H9 (cell line): ENCODE data around the gene DUSP28. TPM values are rescaled to one million over a fixed set of nuclear protein-coding genes. Genes with fewer than 3 reads are reported as not detected.

Experiments
- DNase-seq: peaks from one replicate; pipeline ENCODE4 v3.0.0-alpha.2; 2017
- H2AFZ ChIP-seq: one replicate; pipeline ENCODE4 v1.6.1; 2013; ENCODE audit warnings: mild to moderate bottlenecking, low read length, control low read depth, moderate library complexity
- H2AK5ac ChIP-seq: 2 replicates; pipeline ENCODE4 v1.6.1; 2013; ENCODE audit warnings: low read length, control low read depth, mixed read lengths; ENCODE audit not compliant: insufficient read length
- H2BK120ac ChIP-seq: one replicate; pipeline ENCODE4 v1.6.1; 2013; ENCODE audit warnings: low read depth, mild to moderate bottlenecking, low read length, control low read depth, inconsistent platforms; ENCODE audit not compliant: poor library complexity, severe bottlenecking
- H2BK12ac ChIP-seq: 2 replicates; pipeline ENCODE4 v1.6.1; 2013; ENCODE audit warnings: low read length, control low read depth, mixed read lengths, low read depth; ENCODE audit not compliant: insufficient read length
- H2BK15ac ChIP-seq: 2 replicates; pipeline ENCODE4 v1.6.1; 2013; ENCODE audit warnings: low read depth, low read length, control low read depth
- H2BK20ac ChIP-seq: one replicate; pipeline ENCODE4 v1.6.1; 2013; ENCODE audit warnings: low read depth, mild to moderate bottlenecking, low read length, control low read depth, inconsistent platforms; ENCODE audit not compliant: poor library complexity, severe bottlenecking
- H2BK5ac ChIP-seq: 2 replicates; pipeline ENCODE4 v1.6.1; 2013; ENCODE audit warnings: low read length, control low read depth, mixed read lengths; ENCODE audit not compliant: insufficient read length
- H3K14ac ChIP-seq: 2 replicates; pipeline ENCODE4 v1.6.1; 2013; ENCODE audit warnings: low read length, control low read depth; ENCODE audit not compliant: insufficient read depth
- H3K18ac ChIP-seq: 2 replicates; pipeline ENCODE4 v1.6.1; 2013; ENCODE audit warnings: low read depth, mild to moderate bottlenecking, mixed read lengths, low read length, control low read depth; ENCODE audit not compliant: insufficient read length
- H3K23ac ChIP-seq: 2 replicates; pipeline ENCODE4 v1.6.1; 2013; ENCODE audit warnings: low read length, control low read depth, mixed read lengths, low read depth; ENCODE audit not compliant: insufficient read length
- H3K23me2 ChIP-seq: 2 replicates; pipeline ENCODE4 v1.6.1; 2013; ENCODE audit warnings: low read depth, mild to moderate bottlenecking, mixed read lengths, low read length, control low read depth; ENCODE audit not compliant: insufficient read length, poor library complexity, severe bottlenecking
- H3K27ac ChIP-seq: 2 replicates; pipeline ENCODE4 v1.5.1; 2013; ENCODE audit warnings: low read length, control low read depth, mixed read lengths, low read depth; ENCODE audit not compliant: insufficient read length
- H3K27me3 ChIP-seq: 2 replicates; pipeline ENCODE4 v1.6.1; 2013; ENCODE audit warnings: low read length, control low read depth, inconsistent platforms; ENCODE audit not compliant: insufficient read depth
- H3K4ac ChIP-seq: 2 replicates; pipeline ENCODE4 v1.6.1; 2013; ENCODE audit warnings: low read depth, mild to moderate bottlenecking, control low read depth, inconsistent platforms, low read length, moderate library complexity
- H3K4me1 ChIP-seq: 2 replicates; pipeline ENCODE4 v1.6.1; 2013; ENCODE audit warnings: low read length, control low read depth, inconsistent platforms; ENCODE audit not compliant: insufficient read depth
- H3K4me2 ChIP-seq: 2 replicates; pipeline ENCODE4 v1.6.1; 2013; ENCODE audit warnings: low read length, control low read depth, mixed read lengths; ENCODE audit not compliant: insufficient read length, insufficient read depth
- H3K56ac ChIP-seq: 2 replicates; pipeline ENCODE4 v1.6.1; 2013; ENCODE audit warnings: low read depth, mild to moderate bottlenecking, mixed read lengths, low read length, control low read depth; ENCODE audit not compliant: insufficient read length
- H3K79me1 ChIP-seq: 2 replicates; pipeline ENCODE4 v1.6.1; 2013; ENCODE audit warnings: low read depth, mild to moderate bottlenecking, moderate library complexity, low read length, control low read depth, inconsistent platforms; ENCODE audit not compliant: insufficient read depth, poor library complexity, severe bottlenecking
- H3K79me2 ChIP-seq: 2 replicates; pipeline ENCODE4 v1.6.1; 2013; ENCODE audit warnings: low read length, control low read depth, inconsistent platforms; ENCODE audit not compliant: insufficient read depth
- H3K9ac ChIP-seq: 2 replicates; pipeline ENCODE4 v1.6.1; 2013; ENCODE audit warnings: low read length, control low read depth, mixed read lengths; ENCODE audit not compliant: insufficient read length; ENCODE audit errors: extremely low read depth
- H3K9me3 ChIP-seq: one replicate; pipeline ENCODE4 v1.6.1; 2013; ENCODE audit warnings: low read depth, low read length, inconsistent platforms; ENCODE audit not compliant: control insufficient read depth
- H3T11ph ChIP-seq: one replicate; pipeline ENCODE4 v1.6.1; 2013; ENCODE audit warnings: mild to moderate bottlenecking, low read length, control low read depth, inconsistent platforms
- H4K20me1 ChIP-seq: one replicate; pipeline ENCODE4 v1.6.1; 2013; ENCODE audit not compliant: control insufficient read depth, insufficient read length, insufficient read depth
- H4K5ac ChIP-seq: 2 replicates; pipeline ENCODE4 v1.6.1; 2013; ENCODE audit warnings: low read depth, mild to moderate bottlenecking, mixed read lengths, low read length, control low read depth; ENCODE audit not compliant: insufficient read length
- H4K8ac ChIP-seq: replicated peaks from 2 replicates; pipeline ENCODE4 v1.6.1; 2013; ENCODE audit warnings: low read length, control low read depth, mixed read lengths, low read depth; ENCODE audit not compliant: insufficient read length
- H4K91ac ChIP-seq: 2 replicates; pipeline ENCODE4 v1.6.1; 2013; ENCODE audit warnings: low read depth, mild to moderate bottlenecking, moderate library complexity, mixed read lengths, low read length, control low read depth; ENCODE audit not compliant: insufficient read length
- H3K27ac Mint-ChIP-seq, 3 experiments: 2 replicates in 2 of 3; 3 replicates in 1 of 3; pipeline ENCODE4 v1.8.0; 2020 to 2021; ENCODE audit warnings: mixed read lengths in 3 of 3, mild to moderate bottlenecking in 1 of 3, moderate library complexity in 1 of 3
- H3K27me3 Mint-ChIP-seq: 2 replicates; pipeline ENCODE4 v1.8.0; 2021; ENCODE audit warnings: low read depth, mild to moderate bottlenecking, moderate library complexity, mixed read lengths
- H3K36me3 Mint-ChIP-seq, 3 experiments: 2 replicates in 2 of 3; 3 replicates in 1 of 3; pipeline ENCODE4 v1.8.0; 2020 to 2021; ENCODE audit warnings: low read depth in 3 of 3, mixed read lengths in 3 of 3; ENCODE audit not compliant: insufficient read depth in 1 of 3
- H3K4me1 Mint-ChIP-seq, 2 experiments: 2 replicates each; pipeline ENCODE4 v1.8.0; 2020; ENCODE audit warnings: mixed read lengths in 2 of 2
- H3K4me3 Mint-ChIP-seq, 2 experiments: 2 replicates in 1 of 2; 3 replicates in 1 of 2; pipeline ENCODE4 v1.8.0; 2020 to 2021; ENCODE audit warnings: mild to moderate bottlenecking in 2 of 2, mixed read lengths in 2 of 2, moderate library complexity in 1 of 2
- H3K9me3 Mint-ChIP-seq, 2 experiments: 2 replicates in 1 of 2; 3 replicates in 1 of 2; pipeline ENCODE4 v1.8.0; 2020; ENCODE audit warnings: mild to moderate bottlenecking in 2 of 2, mixed read lengths in 2 of 2, moderate library complexity in 1 of 2
- CTCF ChIP-seq: fragments of 200-600 bp; sonication (generic); conservative IDR thresholded peaks from 3 replicates; pipeline ENCODE4 v1.8.0; 2021; ENCODE audit warnings: antibody characterized with exemption, mild to moderate bottlenecking
- WGBS: extraction: QIAGEN DNeasy Blood & Tissue Kit; methylation state at CpG from one replicate; pipeline ENCODE4 v1.1.7; 2013; ENCODE audit warnings: missing lambda C conversion rate, low lambda C conversion rate, mixed read lengths; ENCODE audit not compliant: insufficient read length; ENCODE audit errors: extremely low coverage; 5-methylcytosine and 5-hydroxymethylcytosine counted together
- total RNA-seq: library from RNA; stranded (reverse); gene quantifications from 2 replicates; pipeline ENCODE4 v1.2.1, GENCODE V29; 2021

The DUSP28 gene
- total RNA-seq, 1 experiment from 2014 or later: 1.6 TPM

GRCh38 chr2:240512666-240513535, 47.3 kb upstream of the DUSP28 start:
- Histone ChIP-seq H2BK20ac (no peak overlapping the region), H3K14ac (no peak overlapping the region), H2AK5ac (no peak overlapping the region), H4K91ac (no peak overlapping the region), H3K79me2 (no peaks in the 10 kb centered on the region), H3K23me2 (no peaks in the 10 kb centered on the region), H3K4ac (no peak overlapping the region), H3K27ac (no peak overlapping the region), H3K4me2 (no peak overlapping the region), H3K9ac (no peak overlapping the region), H2BK12ac (no peak overlapping the region), H3T11ph (no peak overlapping the region), H3K18ac (no peak overlapping the region), H4K8ac (no peak overlapping the region), H3K79me1 (no peaks in the 10 kb centered on the region), H3K4me1 (no peaks in the 10 kb centered on the region), H2BK15ac (no peak overlapping the region), H3K23ac (no peak overlapping the region), H3K9me3 (no peaks in the 10 kb centered on the region), H3K27me3 (no peaks in the 10 kb centered on the region), H2BK5ac (no peak overlapping the region), H4K20me1 (no peaks in the 10 kb centered on the region), H4K5ac (no peak overlapping the region), H2BK120ac (no peak overlapping the region), H3K56ac (no peak overlapping the region), H2AFZ (no peak overlapping the region)
- WGBS: no CpG with 5 or more reads among the region's 21 CpGs
- no peak for TF ChIP-seq CTCF
- H3K9me3 Mint-ChIP-seq: 0 out of 5 replicates have a peak, but pooled peaks cover 0 to 2% of the 10 kb centered on the region in 2 experiments
- no peak overlapping the region for H3K4me3 Mint-ChIP-seq
- peak; percentile 19 for DNase-seq
- peaks cover 7% of the 10 kb centered on the region for H3K27me3 Mint-ChIP-seq
- no peak overlapping the region; a peak in 1 of 7 replicates for H3K27ac Mint-ChIP-seq
- H3K4me1 Mint-ChIP-seq: peaks cover 0 to 2% of the 10 kb centered on the region in 2 experiments; a peak in 1 of 4 replicates
- H3K36me3 Mint-ChIP-seq: no peaks in the 10 kb centered on the region
